K562 (cell line): ENCODE measurements around the gene PHACTR3. TPM values are rescaled to one million over a fixed set of nuclear protein-coding genes. Genes with fewer than 3 reads are reported as not detected.

ENCODE experiments used
- ARID1B ChIP-seq: fragments of 450-650 bp; IDR thresholded peaks from 2 replicates; pipeline ENCODE4 v1.6.1; 2016; ENCODE audit warnings: antibody characterized with exemption, mild to moderate bottlenecking, inconsistent platforms
- CBX1 ChIP-seq: sonication (generic); IDR thresholded peaks from 2 replicates; pipeline ENCODE4 v1.6.1; 2016; ENCODE audit warnings: antibody characterized with exemption, low read depth, mild to moderate bottlenecking
- CSDE1 ChIP-seq, 2 experiments: fragments of 450-650 bp; IDR thresholded peaks; 2 replicates each; pipeline ENCODE4 v1.6.1; 2016; ENCODE audit warnings: mild to moderate bottlenecking in 1 of 2
- FUS ChIP-seq: fragments of 200-400 bp; formaldehyde crosslinking; optimal IDR thresholded peaks from 2 replicates; pipeline ENCODE3; 2017; ENCODE audit warnings: low read depth, low read length
- MEF2D ChIP-seq: conservative IDR thresholded peaks from 2 replicates; pipeline ENCODE4 v1.6.1; 2016; ENCODE audit warnings: low read depth, missing genetic modification characterization, missing compliant biosample characterization
- TARDBP ChIP-seq: fragments of 450-650 bp; IDR thresholded peaks from 2 replicates; pipeline ENCODE4 v1.6.1; 2016
- polyA plus RNA-seq, 8 experiments: library from polyadenylated mRNA; depleted of rRNA in 4 of 8; stranded (reverse) in 5 of 8; unstranded in 3 of 8; fragments of >200 nt; fragmentation: Nextera tagmentation in 2 of 8; fragmentation: Illumina TruSeq in 1 of 8; extraction: Ambion mirVana in 2 of 8; extraction: Trizol in 1 of 8; gene quantifications; 2 replicates each; pipeline versions ENCODE4 v1.2.1 to v1.2.3, GENCODE V29; 2011 to 2014; ENCODE audit warnings: inconsistent platforms in 1 of 8, missing spikeins in 1 of 8
- total RNA-seq, 7 experiments: library from RNA; depleted of rRNA in 6 of 7; stranded (reverse); fragments of >200 nt in 6 of 7; fragmentation: Illumina TruSeq in 2 of 7; extraction: Trizol in 2 of 7; gene quantifications; 2 replicates each; pipeline versions ENCODE4 v1.2.1 to v1.2.3, GENCODE V29; 2011 to 2021; ENCODE audit warnings: low replicate concordance in 1 of 7
- TF ChIP-seq, protein P1 (sequence below): sonication (generic); formaldehyde crosslinking; IDR thresholded peaks from 2 replicates; pipeline ENCODE4 v1.8.0; 2022; ENCODE audit warnings: missing genetic modification reagents, mild to moderate bottlenecking, borderline replicate concordance
- TF ChIP-seq, protein P2 (sequence below): fragments of 450-650 bp; conservative IDR thresholded peaks from 2 replicates; pipeline ENCODE4 v1.6.1; 2016; ENCODE audit warnings: missing genetic modification characterization, low read depth, mild to moderate bottlenecking, missing compliant biosample characterization, moderate library complexity
- TF ChIP-seq, protein P3 (sequence below): fragments of 450-650 bp; formaldehyde crosslinking; IDR thresholded peaks from 2 replicates; pipeline ENCODE4 v1.4.0; 2020; ENCODE audit warnings: mild to moderate bottlenecking, moderate library complexity

Gene PHACTR3
- total and polyA plus RNA-seq, 9 of the 15 experiments (the other 6 are each of a cell fraction or from before 2014, with no cell fraction given), result not detected

DNA sequence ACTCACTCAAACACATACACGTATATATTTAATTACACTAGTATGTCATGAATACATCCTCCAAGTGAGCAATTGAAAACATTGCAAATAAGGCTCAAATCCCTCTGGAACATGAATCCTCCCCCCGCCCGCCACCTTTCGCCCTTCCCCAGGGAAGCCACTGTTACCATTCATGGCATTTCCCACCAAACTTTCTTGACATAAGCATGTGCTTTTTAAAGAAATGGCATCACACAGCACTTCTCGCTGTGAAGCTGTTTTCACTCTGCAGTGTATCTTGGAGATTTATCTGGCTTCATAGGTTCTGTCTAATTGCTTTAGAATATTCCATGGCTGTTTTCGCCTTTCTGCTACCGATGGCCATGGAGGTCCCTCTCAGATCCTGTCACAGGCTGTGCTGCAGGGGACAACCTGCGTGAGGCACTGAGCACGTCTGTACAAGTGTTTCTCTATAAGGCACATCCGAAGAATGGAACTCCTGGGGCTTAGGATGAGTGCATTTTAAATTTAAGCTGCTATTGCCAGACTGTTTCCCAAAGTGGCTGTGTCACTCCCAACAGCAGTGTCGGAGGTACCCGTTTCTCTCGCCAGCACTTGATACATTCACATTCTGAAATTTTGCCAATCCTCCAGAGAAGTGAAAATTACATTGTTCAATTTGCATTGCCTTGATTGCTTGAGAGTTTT lies 22.2 kb upstream of the PHACTR3 start (continued):
- TF ChIP-seq, protein P1, sequence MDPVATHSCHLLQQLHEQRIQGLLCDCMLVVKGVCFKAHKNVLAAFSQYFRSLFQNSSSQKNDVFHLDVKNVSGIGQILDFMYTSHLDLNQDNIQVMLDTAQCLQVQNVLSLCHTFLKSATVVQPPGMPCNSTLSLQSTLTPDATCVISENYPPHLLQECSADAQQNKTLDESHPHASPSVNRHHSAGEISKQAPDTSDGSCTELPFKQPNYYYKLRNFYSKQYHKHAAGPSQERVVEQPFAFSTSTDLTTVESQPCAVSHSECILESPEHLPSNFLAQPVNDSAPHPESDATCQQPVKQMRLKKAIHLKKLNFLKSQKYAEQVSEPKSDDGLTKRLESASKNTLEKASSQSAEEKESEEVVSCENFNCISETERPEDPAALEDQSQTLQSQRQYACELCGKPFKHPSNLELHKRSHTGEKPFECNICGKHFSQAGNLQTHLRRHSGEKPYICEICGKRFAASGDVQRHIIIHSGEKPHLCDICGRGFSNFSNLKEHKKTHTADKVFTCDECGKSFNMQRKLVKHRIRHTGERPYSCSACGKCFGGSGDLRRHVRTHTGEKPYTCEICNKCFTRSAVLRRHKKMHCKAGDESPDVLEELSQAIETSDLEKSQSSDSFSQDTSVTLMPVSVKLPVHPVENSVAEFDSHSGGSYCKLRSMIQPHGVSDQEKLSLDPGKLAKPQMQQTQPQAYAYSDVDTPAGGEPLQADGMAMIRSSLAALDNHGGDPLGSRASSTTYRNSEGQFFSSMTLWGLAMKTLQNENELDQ (CRISPR knock-in tag), result no peak
- no peak for TF ChIP-seq ARID1B
- TF ChIP-seq, protein P2, sequence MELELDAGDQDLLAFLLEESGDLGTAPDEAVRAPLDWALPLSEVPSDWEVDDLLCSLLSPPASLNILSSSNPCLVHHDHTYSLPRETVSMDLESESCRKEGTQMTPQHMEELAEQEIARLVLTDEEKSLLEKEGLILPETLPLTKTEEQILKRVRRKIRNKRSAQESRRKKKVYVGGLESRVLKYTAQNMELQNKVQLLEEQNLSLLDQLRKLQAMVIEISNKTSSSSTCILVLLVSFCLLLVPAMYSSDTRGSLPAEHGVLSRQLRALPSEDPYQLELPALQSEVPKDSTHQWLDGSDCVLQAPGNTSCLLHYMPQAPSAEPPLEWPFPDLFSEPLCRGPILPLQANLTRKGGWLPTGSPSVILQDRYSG (tag), result no peak
- no peak for TF ChIP-seq FUS
- no peak for TF ChIP-seq TARDBP
- no peak for TF ChIP-seq CBX1
- TF ChIP-seq CSDE1 (IDR thresholded peaks at IDR 0.05), result no peak
- TF ChIP-seq MEF2D (tag), result no peak
- TF ChIP-seq, protein P3, sequence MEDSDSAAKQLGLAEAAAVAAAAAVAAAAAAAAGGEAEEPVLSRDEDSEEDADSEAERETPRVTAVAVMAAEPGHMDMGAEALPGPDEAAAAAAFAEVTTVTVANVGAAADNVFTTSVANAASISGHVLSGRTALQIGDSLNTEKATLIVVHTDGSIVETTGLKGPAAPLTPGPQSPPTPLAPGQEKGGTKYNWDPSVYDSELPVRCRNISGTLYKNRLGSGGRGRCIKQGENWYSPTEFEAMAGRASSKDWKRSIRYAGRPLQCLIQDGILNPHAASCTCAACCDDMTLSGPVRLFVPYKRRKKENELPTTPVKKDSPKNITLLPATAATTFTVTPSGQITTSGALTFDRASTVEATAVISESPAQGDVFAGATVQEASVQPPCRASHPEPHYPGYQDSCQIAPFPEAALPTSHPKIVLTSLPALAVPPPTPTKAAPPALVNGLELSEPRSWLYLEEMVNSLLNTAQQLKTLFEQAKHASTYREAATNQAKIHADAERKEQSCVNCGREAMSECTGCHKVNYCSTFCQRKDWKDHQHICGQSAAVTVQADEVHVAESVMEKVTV (CRISPR knock-in tag), result no peak
- TF ChIP-seq, all 486 proteins: peak for 0
